GM23338 (cell line): ENCODE data around the gene CRX. TPM values are rescaled to one million over a fixed set of nuclear protein-coding genes. Genes with fewer than 3 reads are reported as not detected.
A peak's percentile ranks its signal among the peaks of the same experiment; 100 is the strongest.

Source experiments
- ATAC-seq: fragments of 200-7000 bp; cut with Tn5 transposase; 3 replicates; pipeline ENCODE4 v1.9.1; 2020
- DNase-seq: peaks from one replicate; pipeline ENCODE4 v3.0.0-alpha.2; 2015; ENCODE audit warnings: low spot score
- H2AFZ ChIP-seq: fragments of 200-600 bp; sonication (generic); 2 replicates; pipeline ENCODE4 v1.8.0; 2016; ENCODE audit warnings: antibody characterized with exemption, mild to moderate bottlenecking, moderate library complexity
- H3F3A ChIP-seq: fragments of 200-600 bp; sonication (generic); replicated peaks from 2 replicates; pipeline ENCODE4 v1.8.0; 2017; ENCODE audit warnings: antibody characterized with exemption, mixed run types, low read depth
- H3K27ac ChIP-seq: fragments of 200-600 bp; sonication (generic); 2 replicates; pipeline ENCODE4 v1.6.1; 2016; ENCODE audit warnings: low read depth
- H3K27me3 ChIP-seq: fragments of 200-600 bp; sonication (generic); 2 replicates; pipeline ENCODE4 v1.8.0; 2016; ENCODE audit warnings: mild to moderate bottlenecking, mixed run types, moderate library complexity; ENCODE audit not compliant: insufficient read depth
- H3K36me3 ChIP-seq: fragments of 200-600 bp; sonication (generic); 2 replicates; pipeline ENCODE4 v1.8.0; 2016; ENCODE audit warnings: mild to moderate bottlenecking; ENCODE audit not compliant: insufficient read depth
- H3K4me1 ChIP-seq: fragments of 200-600 bp; sonication (generic); 2 replicates; pipeline ENCODE4 v1.8.0; 2016; ENCODE audit warnings: mild to moderate bottlenecking, moderate library complexity; ENCODE audit not compliant: insufficient read depth
- H3K4me2 ChIP-seq: fragments of 200-600 bp; sonication (generic); 2 replicates; pipeline ENCODE4 v1.7.1; 2017; ENCODE audit warnings: mixed run types
- H3K4me3 ChIP-seq: fragments of 200-600 bp; sonication (generic); 2 replicates; pipeline ENCODE4 v1.6.1; 2016; ENCODE audit warnings: mixed run types
- H3K79me2 ChIP-seq: fragments of 200-600 bp; sonication (generic); replicated peaks from 2 replicates; pipeline ENCODE4 v1.8.0; 2017; ENCODE audit warnings: mild to moderate bottlenecking; ENCODE audit not compliant: insufficient read depth
- H3K9me2 ChIP-seq: fragments of 200-600 bp; sonication (generic); 2 replicates; pipeline ENCODE4 v1.8.0; 2017; ENCODE audit not compliant: insufficient read depth
- H4K20me1 ChIP-seq: fragments of 200-600 bp; sonication (generic); replicated peaks from 2 replicates; pipeline ENCODE4 v1.8.0; 2017; ENCODE audit warnings: mild to moderate bottlenecking; ENCODE audit not compliant: insufficient read depth
- H3K27ac Mint-ChIP-seq: 2 replicates; pipeline ENCODE4 v1.8.0; 2020; ENCODE audit warnings: inconsistent platforms, mild to moderate bottlenecking, moderate library complexity, mixed read lengths
- H3K27me3 Mint-ChIP-seq: 3 replicates; pipeline ENCODE4 v1.8.0; 2022; ENCODE audit warnings: low read depth, mild to moderate bottlenecking, moderate library complexity, mixed read lengths, inconsistent platforms; ENCODE audit not compliant: insufficient read depth, poor library complexity
- H3K36me3 Mint-ChIP-seq: 3 replicates; pipeline ENCODE4 v1.8.0; 2021; ENCODE audit warnings: low read depth, mild to moderate bottlenecking, inconsistent platforms, moderate library complexity, mixed read lengths
- H3K4me1 Mint-ChIP-seq: 3 replicates; pipeline ENCODE4 v1.8.0; 2020; ENCODE audit warnings: mild to moderate bottlenecking, inconsistent platforms, mixed read lengths
- H3K4me3 Mint-ChIP-seq: 3 replicates; pipeline ENCODE4 v1.8.0; 2021; ENCODE audit warnings: moderate library complexity, mild to moderate bottlenecking, inconsistent platforms, mixed read lengths
- H3K9me3 Mint-ChIP-seq: 3 replicates; pipeline ENCODE4 v1.8.0; 2020; ENCODE audit warnings: moderate library complexity, mild to moderate bottlenecking, inconsistent platforms, mixed read lengths
- CREB1 ChIP-seq: fragments of 250-450 bp; sonication (Bioruptor Pico); IDR thresholded peaks from 2 replicates; pipeline ENCODE4 v1.5.0; 2020; ENCODE audit warnings: low read depth, mild to moderate bottlenecking, moderate library complexity
- CTCF ChIP-seq, 2 experiments: fragments of 200-600 bp in 1 of 2; sonication (generic) in 1 of 2; conservative IDR thresholded peaks; 2 replicates each; pipeline versions ENCODE4 v1.5.1 to v1.6.1; 2016 to 2017; ENCODE audit warnings: antibody characterized with exemption in 2 of 2, low read depth in 2 of 2, mild to moderate bottlenecking in 2 of 2, moderate library complexity in 1 of 2
- ETS1 ChIP-seq: IDR thresholded peaks from 2 replicates; pipeline ENCODE4 v1.6.1; 2016; ENCODE audit warnings: antibody characterized with exemption
- EZH2 ChIP-seq: fragments of 200-600 bp; sonication (generic); IDR thresholded peaks from one replicate; pipeline ENCODE4 v1.8.0; 2017; ENCODE audit warnings: antibody characterized with exemption, mild to moderate bottlenecking, low read depth; ENCODE audit not compliant: unreplicated experiment
- EZH2phosphoT487 ChIP-seq: fragments of 200-600 bp; sonication (generic); IDR thresholded peaks from one replicate; pipeline ENCODE4 v1.8.1; 2018; ENCODE audit warnings: antibody characterized with exemption; ENCODE audit not compliant: unreplicated experiment
- JUNB ChIP-seq: IDR thresholded peaks from one replicate; pipeline ENCODE4 v1.6.1; 2016; ENCODE audit warnings: antibody characterized with exemption; ENCODE audit not compliant: unreplicated experiment
- NANOG ChIP-seq: IDR thresholded peaks from 2 replicates; pipeline ENCODE4 v1.6.1; 2016; ENCODE audit warnings: antibody characterized with exemption, borderline replicate concordance
- POLR2AphosphoS5 ChIP-seq: IDR thresholded peaks from 2 replicates; pipeline ENCODE4 v1.6.1; 2016; ENCODE audit warnings: antibody characterized with exemption, low read depth
- STAT1 ChIP-seq: IDR thresholded peaks from one replicate; pipeline ENCODE4 v1.6.1; 2016; ENCODE audit warnings: antibody characterized with exemption; ENCODE audit not compliant: unreplicated experiment
- ZNF114 ChIP-seq: fragments of 250-450 bp; sonication (Bioruptor Pico); IDR thresholded peaks from 2 replicates; pipeline ENCODE4 v1.5.0; 2020; ENCODE audit warnings: mild to moderate bottlenecking, moderate library complexity
- ZNF331 ChIP-seq: fragments of 250-450 bp; sonication (Bioruptor Pico); IDR thresholded peaks from 2 replicates; pipeline ENCODE4 v1.5.0; 2020; ENCODE audit warnings: low read depth, mild to moderate bottlenecking, moderate library complexity
- polyA plus RNA-seq: library from polyadenylated mRNA; unstranded; fragments of >200 nt; fragmentation: Nextera tagmentation; extraction: Ambion mirVana; gene quantifications from 2 replicates; pipeline ENCODE4 v1.2.1, GENCODE V29; 2016
- total RNA-seq: library from RNA; depleted of rRNA; stranded (reverse); fragments of >200 nt; shearing (Covaris generic); gene quantifications from 2 replicates; pipeline ENCODE4 v1.2.3, GENCODE V29; 2014

Gene CRX
- total and polyA plus RNA-seq, 2 experiments from 2014 or later = 0.15 TPM; not detected in 1

- Mint-ChIP-seq H3K4me3 (no peak overlapping the region), H3K9me3 (peaks cover 13% of the 10 kb centered on the region; the same call in 2 of the 3 replicates), H3K27me3 (peaks cover 11% of the 10 kb centered on the region), H3K4me1 (peaks cover 7% of the 10 kb centered on the region), H3K27ac (no peak overlapping the region), H3K36me3 (no peaks in the 10 kb centered on the region; the same call in 2 of the 3 replicates)
- ATAC-seq (no peak), DNase-seq (no peak)
- Histone ChIP-seq H3K4me1 (0 out of 2 replicates have a peak, but pooled peaks cover 12% of the 10 kb centered on the region), H3K79me2 (no peaks in the 10 kb centered on the region), H3K4me2 (no peak overlapping the region), H3K27me3 (no peaks in the 10 kb centered on the region), H3K9me2 (no peaks in the 10 kb centered on the region), H4K20me1 (no peaks in the 10 kb centered on the region), H3K27ac (no peak overlapping the region), H2AFZ (no peak overlapping the region), H3K36me3 (no peaks in the 10 kb centered on the region), H3F3A (0 out of 2 replicates have a peak, but pooled peaks cover 4% of the 10 kb centered on the region), H3K4me3 (no peak overlapping the region)
- TF ChIP-seq STAT1 (no peak), ZNF114 (no peak), JUNB (no peak), CREB1 (CRISPR knock-in tag) (no peak), EZH2 (no peak), NANOG (no peak), CTCF (conservative IDR thresholded peaks at IDR 0.05; ENCODE audit: low read depth in 2 of 2) (no peak), POLR2AphosphoS5 (no peak), ETS1 (no peak), ZNF331 (no peak), EZH2phosphoT487 (no peak)
Measured at GRCh38 chr19:47792616-47793015, 29.1 kb upstream of the CRX start.

GRCh38 chr19:47794526-47794925 lies 27.2 kb upstream of the CRX start:
- Histone ChIP-seq H3K9me2 (no peaks in the 10 kb centered on the region), H3F3A (0 out of 2 replicates have a peak, but pooled peaks cover 4% of the 10 kb centered on the region), H3K79me2 (no peaks in the 10 kb centered on the region), H3K27me3 (no peaks in the 10 kb centered on the region), H3K27ac (no peak overlapping the region), H3K4me2 (no peak overlapping the region), H4K20me1 (no peaks in the 10 kb centered on the region), H3K4me1 (0 out of 2 replicates have a peak, but pooled peaks cover 7% of the 10 kb centered on the region), H3K4me3 (no peak overlapping the region), H3K36me3 (no peaks in the 10 kb centered on the region), H2AFZ (0 out of 2 replicates have a peak overlapping the region, but pooled peaks have one; percentile 56)
- DNase-seq (peak; percentile 86), ATAC-seq (peak; percentile 15)
- Mint-ChIP-seq H3K27ac (no peak overlapping the region), H3K4me1 (peaks cover 7% of the 10 kb centered on the region), H3K4me3 (no peak overlapping the region), H3K36me3 (no peaks in the 10 kb centered on the region; the same call in 2 of the 3 replicates), H3K9me3 (peaks cover 13% of the 10 kb centered on the region; the same call in 2 of the 3 replicates), H3K27me3 (peaks cover 6% of the 10 kb centered on the region)
- TF ChIP-seq CTCF (conservative IDR thresholded peaks at IDR 0.05; ENCODE audit: low read depth in 2 of 2) (peak; percentile 78), ZNF331 (no peak)
